Loucy (cell line): ENCODE results near the gene LRRC55.

Experiments
- H2AFZ ChIP-seq: fragments of 200-600 bp; sonication (generic); 2 replicates; pipeline ENCODE4 v1.6.0; 2016; ENCODE audit warnings: antibody characterized with exemption, mild to moderate bottlenecking, low read length, moderate library complexity
- H3F3A ChIP-seq: fragments of 200-600 bp; 2 replicates; pipeline ENCODE4 v1.6.0; 2016; ENCODE audit warnings: antibody characterized with exemption, low read depth, mild to moderate bottlenecking
- H3K27me3 ChIP-seq: fragments of 200-600 bp; sonication (generic); 2 replicates; pipeline ENCODE4 v1.6.1; 2014; ENCODE audit warnings: low read length, mild to moderate bottlenecking; ENCODE audit not compliant: insufficient read depth, poor library complexity, severe bottlenecking
- H3K36me3 ChIP-seq: fragments of 200-600 bp; sonication (generic); 2 replicates; pipeline ENCODE4 v1.6.1; 2016; ENCODE audit warnings: low read length; ENCODE audit not compliant: insufficient read depth
- H3K4me1 ChIP-seq: fragments of 200-600 bp; sonication (generic); 2 replicates; pipeline ENCODE4 v1.5.1; 2014; ENCODE audit warnings: low read length, mild to moderate bottlenecking; ENCODE audit not compliant: insufficient read depth, poor library complexity, severe bottlenecking
- H3K4me2 ChIP-seq: fragments of 200-600 bp; sonication (generic); 2 replicates; pipeline ENCODE4 v1.6.0; 2014; ENCODE audit warnings: antibody characterized with exemption, low read length, low read depth, mild to moderate bottlenecking; ENCODE audit not compliant: poor library complexity, severe bottlenecking
- H3K4me3 ChIP-seq: fragments of 200-600 bp; sonication (generic); 2 replicates; pipeline ENCODE4 v1.5.1; 2014; ENCODE audit warnings: low read length, mild to moderate bottlenecking, mixed read lengths; ENCODE audit not compliant: poor library complexity, severe bottlenecking
- H3K79me2 ChIP-seq: fragments of 200-600 bp; sonication (generic); 2 replicates; pipeline ENCODE4 v1.6.1; 2014; ENCODE audit warnings: low read length; ENCODE audit not compliant: insufficient read depth
- H3K9ac ChIP-seq: fragments of 200-600 bp; sonication (generic); 2 replicates; pipeline ENCODE4 v1.6.0; 2014; ENCODE audit warnings: mild to moderate bottlenecking, low read depth, low read length, moderate library complexity; ENCODE audit not compliant: poor library complexity, severe bottlenecking
- H3K9me2 ChIP-seq: fragments of 200-600 bp; sonication (generic); replicated peaks from 2 replicates; pipeline ENCODE4 v1.6.1; 2016; ENCODE audit warnings: low read depth, low read length, mixed read lengths
- H3K9me3 ChIP-seq: fragments of 200-600 bp; sonication (generic); 2 replicates; pipeline ENCODE4 v1.6.1; 2014; ENCODE audit warnings: mild to moderate bottlenecking, antibody characterized with exemption, low read length, low read depth; ENCODE audit not compliant: insufficient read depth
- H4K20me1 ChIP-seq: fragments of 200-600 bp; sonication (generic); 2 replicates; pipeline ENCODE4 v1.6.0; 2014; ENCODE audit warnings: antibody characterized with exemption, low read length, mild to moderate bottlenecking; ENCODE audit not compliant: insufficient read depth, poor library complexity, severe bottlenecking
- EZH2phosphoT487 ChIP-seq: fragments of 200-600 bp; IDR thresholded peaks from 2 replicates; pipeline ENCODE4 v1.6.1; 2018; ENCODE audit warnings: antibody characterized with exemption, mild to moderate bottlenecking, moderate library complexity, borderline replicate concordance
- TF ChIP-seq, protein P1 (sequence below): fragments of 200-600 bp; sonication (generic); conservative IDR thresholded peaks from 2 replicates; pipeline ENCODE4 v1.5.1; 2014; ENCODE audit warnings: mild to moderate bottlenecking, antibody characterized with exemption, low read length

LRRC55 gene

DNA sequence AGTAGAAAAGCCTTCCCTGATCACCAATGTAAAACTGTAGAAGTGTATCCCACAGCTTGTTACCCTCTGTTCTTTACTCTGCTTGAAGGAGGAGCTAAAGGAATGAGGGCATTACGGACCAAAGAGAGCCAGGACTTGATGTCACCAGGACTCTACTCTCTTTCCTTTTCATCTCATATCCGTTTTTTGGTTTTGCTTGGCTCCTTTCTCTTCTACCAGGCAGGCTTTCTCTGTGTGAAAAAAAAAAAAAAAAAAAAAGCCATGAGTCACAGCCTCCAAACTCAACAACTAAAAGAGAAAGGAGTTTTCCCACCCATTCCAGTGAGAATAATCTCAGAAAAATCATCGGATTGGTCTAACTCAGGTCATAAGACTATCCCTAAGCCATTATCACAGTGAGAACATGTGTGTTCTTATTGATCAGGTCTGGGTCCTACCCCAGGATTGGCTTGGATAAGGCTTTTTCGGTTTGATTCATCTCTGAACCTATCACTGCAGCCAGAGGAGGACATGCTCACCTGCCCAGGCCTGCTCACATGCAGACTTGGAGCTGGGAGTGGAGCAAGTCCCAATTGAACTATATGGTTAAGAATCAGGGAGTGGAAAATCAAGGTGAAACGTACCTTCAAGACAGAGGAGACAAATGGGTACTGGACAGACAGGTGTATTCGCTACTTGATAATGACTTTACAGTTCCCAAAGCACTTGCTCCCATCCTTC lies 19.4 kb upstream of the LRRC55 start:
- Histone ChIP-seq H3K4me3 (no peak overlapping the region), H4K20me1 (no peaks in the 10 kb centered on the region), H3K9ac (no peak overlapping the region), H3K9me3 (no peaks in the 10 kb centered on the region), H3K9me2 (no peaks in the 10 kb centered on the region), H3K4me2 (no peak overlapping the region), H2AFZ (no peak overlapping the region), H3F3A (no peaks in the 10 kb centered on the region), H3K27me3 (no peaks in the 10 kb centered on the region), H3K79me2 (no peaks in the 10 kb centered on the region), H3K4me1 (no peaks in the 10 kb centered on the region), H3K36me3 (no peaks in the 10 kb centered on the region)
- no peak for TF ChIP-seq EZH2phosphoT487
- TF ChIP-seq, protein P1, sequence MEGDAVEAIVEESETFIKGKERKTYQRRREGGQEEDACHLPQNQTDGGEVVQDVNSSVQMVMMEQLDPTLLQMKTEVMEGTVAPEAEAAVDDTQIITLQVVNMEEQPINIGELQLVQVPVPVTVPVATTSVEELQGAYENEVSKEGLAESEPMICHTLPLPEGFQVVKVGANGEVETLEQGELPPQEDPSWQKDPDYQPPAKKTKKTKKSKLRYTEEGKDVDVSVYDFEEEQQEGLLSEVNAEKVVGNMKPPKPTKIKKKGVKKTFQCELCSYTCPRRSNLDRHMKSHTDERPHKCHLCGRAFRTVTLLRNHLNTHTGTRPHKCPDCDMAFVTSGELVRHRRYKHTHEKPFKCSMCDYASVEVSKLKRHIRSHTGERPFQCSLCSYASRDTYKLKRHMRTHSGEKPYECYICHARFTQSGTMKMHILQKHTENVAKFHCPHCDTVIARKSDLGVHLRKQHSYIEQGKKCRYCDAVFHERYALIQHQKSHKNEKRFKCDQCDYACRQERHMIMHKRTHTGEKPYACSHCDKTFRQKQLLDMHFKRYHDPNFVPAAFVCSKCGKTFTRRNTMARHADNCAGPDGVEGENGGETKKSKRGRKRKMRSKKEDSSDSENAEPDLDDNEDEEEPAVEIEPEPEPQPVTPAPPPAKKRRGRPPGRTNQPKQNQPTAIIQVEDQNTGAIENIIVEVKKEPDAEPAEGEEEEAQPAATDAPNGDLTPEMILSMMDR: no peak

DNA sequence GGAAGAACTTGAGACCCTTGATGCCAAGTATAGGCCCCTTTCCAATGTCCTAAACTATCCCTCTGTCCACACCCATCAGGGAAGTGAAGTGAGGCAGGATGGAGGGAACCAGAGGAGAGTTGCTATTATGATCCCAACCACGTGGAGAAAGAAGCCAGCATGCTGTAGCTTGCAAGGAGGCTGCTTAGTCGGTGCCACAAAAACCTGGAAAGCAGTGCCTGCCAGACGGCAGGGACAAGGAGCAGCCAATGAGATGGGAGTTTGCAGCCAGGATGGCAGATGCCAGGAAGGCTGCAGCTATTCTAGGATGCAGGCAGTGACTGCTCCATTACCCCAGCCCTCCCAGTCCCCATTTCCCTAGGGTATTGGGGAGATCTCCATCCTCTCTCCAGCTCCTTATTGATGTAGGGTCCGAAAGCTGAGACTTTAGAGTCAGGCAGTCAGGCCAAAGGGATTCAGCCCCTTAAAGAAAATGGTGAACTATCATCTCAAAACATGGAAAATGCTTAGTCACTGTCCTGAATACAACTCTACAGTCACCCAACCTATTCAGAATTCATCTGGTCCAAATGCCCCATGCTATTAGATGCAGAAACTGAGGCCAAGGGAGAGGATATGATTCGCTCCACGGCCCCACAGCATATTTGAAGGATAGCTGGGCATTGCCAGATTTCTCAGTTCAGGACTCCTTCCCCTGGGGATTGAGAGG lies 18.4 kb upstream of the LRRC55 start:
- no peaks in the 10 kb centered on the region for H3K9me2 ChIP-seq
- no peak overlapping the region for H3K4me2 ChIP-seq
- TF ChIP-seq, protein P1: no peak
- no peaks in the 10 kb centered on the region for H4K20me1 ChIP-seq
- no peak overlapping the region for H3K9ac ChIP-seq
- H3K79me2 ChIP-seq: no peaks in the 10 kb centered on the region
- H3K4me3 ChIP-seq: no peak overlapping the region
- no peaks in the 10 kb centered on the region for H3K36me3 ChIP-seq
- no peaks in the 10 kb centered on the region for H3K4me1 ChIP-seq
- no peak overlapping the region for H2AFZ ChIP-seq
- no peaks in the 10 kb centered on the region for H3K27me3 ChIP-seq
- no peaks in the 10 kb centered on the region for H3K9me3 ChIP-seq
- no peaks in the 10 kb centered on the region for H3F3A ChIP-seq

DNA sequence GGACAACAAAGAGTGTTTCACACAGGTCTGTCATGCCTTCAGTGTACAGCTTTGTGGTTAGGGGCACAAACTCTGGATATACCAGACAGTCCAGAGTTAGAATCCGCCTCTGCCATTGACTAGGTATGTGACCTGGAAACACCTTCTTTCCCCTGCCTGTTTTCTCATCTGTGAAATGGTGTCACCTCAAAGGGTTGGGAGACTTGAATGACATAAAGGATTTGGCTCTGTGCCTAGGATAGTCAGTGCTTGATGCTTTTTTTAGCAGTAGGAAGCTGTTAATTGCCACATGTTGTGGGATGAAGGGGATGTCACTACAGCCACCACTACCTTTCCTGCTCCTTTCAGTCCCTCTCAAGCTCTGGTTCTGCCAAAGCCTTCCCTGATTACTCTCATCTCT lies 17.4 kb upstream of the LRRC55 start:
- TF ChIP-seq, protein P1: no peak
- no peak for TF ChIP-seq EZH2phosphoT487
- no peaks in the 10 kb centered on the region for H3K9me2 ChIP-seq

More for the DNA sequence above, 17.4 kb upstream of the LRRC55 start:
- Histone ChIP-seq H4K20me1 (no peaks in the 10 kb centered on the region), H3K9ac (no peak overlapping the region), H3K4me2 (no peak overlapping the region), H3K79me2 (no peaks in the 10 kb centered on the region), H3K36me3 (no peaks in the 10 kb centered on the region), H3K9me3 (no peaks in the 10 kb centered on the region), H3F3A (no peaks in the 10 kb centered on the region), H2AFZ (no peak overlapping the region), H3K27me3 (no peaks in the 10 kb centered on the region), H3K4me1 (no peaks in the 10 kb centered on the region), H3K4me3 (no peak overlapping the region)
